H7 (cell line): ENCODE data around the gene GALNT18. TPM values are rescaled to one million over a fixed set of nuclear protein-coding genes. Genes with fewer than 3 reads are reported as not detected.

Experiments
- DNase-seq: peaks from one replicate; pipeline ENCODE4 v3.0.0; 2012
- H3K27me3 ChIP-seq: 2 replicates; pipeline ENCODE4 v1.6.0; 2011; ENCODE audit warnings: mild to moderate bottlenecking, low read length; ENCODE audit not compliant: control insufficient read depth, insufficient read depth
- H3K36me3 ChIP-seq: replicated peaks from 2 replicates; pipeline ENCODE4 v1.5.1; 2011; ENCODE audit warnings: low read length; ENCODE audit not compliant: control insufficient read depth, insufficient read depth
- H3K4me3 ChIP-seq: 2 replicates; pipeline ENCODE4 v1.5.1; 2011; ENCODE audit warnings: low read depth, mild to moderate bottlenecking, control low read depth, low read length, moderate library complexity; ENCODE audit not compliant: insufficient read depth
- total RNA-seq: library from RNA; depleted of rRNA; stranded (reverse); fragments of >200 nt; shearing (Covaris generic); gene quantifications from 2 replicates; pipeline ENCODE4 v1.2.3, GENCODE V29; 2014

Gene GALNT18
- total RNA-seq, 1 experiment from 2014 or later = 1.9 TPM

- no peaks in the 10 kb centered on the region for H3K36me3 ChIP-seq
- no peak overlapping the region for H3K4me3 ChIP-seq
- no peaks in the 10 kb centered on the region for H3K27me3 ChIP-seq
- no peak for DNase-seq
Observed at GRCh38 chr11:11268119-11268518, 353.7 kb downstream of the GALNT18 start.

- Histone ChIP-seq H3K27me3 (no peaks in the 10 kb centered on the region), H3K4me3 (no peak overlapping the region), H3K36me3 (no peaks in the 10 kb centered on the region)
- no peak for DNase-seq
Observed at GRCh38 chr11:11267312-11267711, 354.5 kb downstream of the GALNT18 start.

DNA sequence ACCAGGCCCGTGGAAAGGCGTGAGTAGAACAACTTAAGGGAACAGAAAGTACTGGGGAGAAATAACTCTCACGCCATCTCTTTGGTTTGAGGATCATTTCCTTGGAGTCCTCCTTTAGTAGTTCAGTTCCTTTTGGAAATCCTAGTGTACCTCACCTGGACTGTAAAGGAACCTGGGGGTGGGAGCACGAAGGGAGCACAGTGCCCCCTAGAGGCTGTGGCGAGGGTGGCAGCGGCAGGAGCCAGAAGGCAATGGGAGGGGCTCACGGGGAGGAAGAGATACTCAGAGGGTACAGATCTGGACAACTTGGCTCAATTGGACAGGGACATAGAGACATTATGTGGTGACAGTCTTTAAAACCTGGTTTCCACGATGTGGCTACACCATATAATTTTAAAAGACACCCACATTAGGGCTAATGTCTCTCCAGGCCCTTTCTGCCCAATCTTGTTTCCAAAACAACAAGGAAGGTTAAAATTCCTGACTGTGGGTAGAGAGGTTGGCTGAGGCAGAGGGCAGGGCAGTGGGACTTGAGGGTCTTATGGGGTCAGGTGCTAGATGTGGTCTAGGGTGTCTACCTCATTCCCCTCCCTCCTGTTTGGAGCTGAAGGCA lies 355.7 kb downstream of the GALNT18 start:
- Histone ChIP-seq H3K36me3 (no peaks in the 10 kb centered on the region), H3K4me3 (no peak overlapping the region), H3K27me3 (no peaks in the 10 kb centered on the region)
- DNase-seq = peak; percentile 94

DNA sequence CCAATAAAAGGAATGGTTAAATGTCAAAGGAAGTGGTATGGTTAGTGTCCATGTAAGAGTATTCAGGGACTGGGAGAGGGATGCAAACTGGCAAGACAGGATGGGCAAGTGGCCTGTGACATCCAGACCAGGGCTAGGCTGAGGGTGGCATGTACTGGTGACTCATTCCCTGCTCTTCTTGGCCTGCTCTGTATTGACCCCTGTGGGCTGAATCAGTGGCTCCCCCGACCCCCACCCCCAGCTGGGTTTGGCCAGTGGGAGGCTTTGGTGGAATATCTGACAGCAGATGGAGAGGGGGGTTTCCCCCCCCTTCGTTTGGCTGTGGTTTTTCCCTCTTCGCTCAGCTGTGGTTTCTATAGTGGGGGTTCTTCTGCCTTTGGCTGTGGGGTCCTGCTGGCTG lies 356.5 kb downstream of the GALNT18 start:
- H3K4me3 ChIP-seq = no peak overlapping the region

DNA sequence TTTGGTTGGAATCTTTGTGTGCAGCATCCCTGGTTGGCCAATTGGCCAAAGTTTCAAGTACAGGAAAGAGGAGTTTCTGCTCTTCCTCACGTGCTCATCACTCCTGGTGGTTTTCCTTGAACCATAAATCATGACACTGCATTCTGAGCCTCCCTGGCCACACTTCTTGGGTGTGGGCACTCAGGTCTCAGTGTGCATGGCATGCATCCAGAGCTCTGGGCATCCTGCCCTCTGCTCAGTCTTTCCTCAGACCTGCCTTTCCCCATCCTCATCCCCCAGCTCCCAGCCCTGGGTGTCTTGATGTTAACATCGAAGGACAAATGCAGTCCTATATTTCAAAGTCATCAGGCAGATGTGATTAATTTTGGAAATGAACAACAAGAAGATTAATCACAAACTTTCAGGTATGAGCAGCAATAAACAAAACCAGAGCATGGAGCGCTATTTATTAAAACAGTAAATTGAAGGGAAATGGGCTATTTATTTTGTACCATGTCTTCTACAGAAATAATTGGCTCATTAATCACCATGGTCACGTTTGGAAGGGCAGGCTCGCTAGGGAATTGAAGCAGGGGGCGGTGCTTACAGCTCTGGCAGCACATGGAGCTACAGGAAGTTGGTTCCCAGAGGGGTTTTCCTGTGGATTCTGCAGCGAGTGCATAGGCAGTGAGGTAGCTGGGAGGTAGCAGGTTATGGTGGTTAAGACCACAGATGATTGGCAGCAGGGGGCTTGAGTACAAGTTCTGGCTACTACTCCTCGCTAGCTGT lies 358.4 kb downstream of the GALNT18 start:
- no peaks in the 10 kb centered on the region for H3K36me3 ChIP-seq
- no peak for DNase-seq
- H3K27me3 ChIP-seq = no peaks in the 10 kb centered on the region
- H3K4me3 ChIP-seq = no peak overlapping the region

More for the DNA sequence above, 356.5 kb downstream of the GALNT18 start:
- no peaks in the 10 kb centered on the region for H3K36me3 ChIP-seq
- no peak for DNase-seq
- H3K27me3 ChIP-seq = no peaks in the 10 kb centered on the region

DNA sequence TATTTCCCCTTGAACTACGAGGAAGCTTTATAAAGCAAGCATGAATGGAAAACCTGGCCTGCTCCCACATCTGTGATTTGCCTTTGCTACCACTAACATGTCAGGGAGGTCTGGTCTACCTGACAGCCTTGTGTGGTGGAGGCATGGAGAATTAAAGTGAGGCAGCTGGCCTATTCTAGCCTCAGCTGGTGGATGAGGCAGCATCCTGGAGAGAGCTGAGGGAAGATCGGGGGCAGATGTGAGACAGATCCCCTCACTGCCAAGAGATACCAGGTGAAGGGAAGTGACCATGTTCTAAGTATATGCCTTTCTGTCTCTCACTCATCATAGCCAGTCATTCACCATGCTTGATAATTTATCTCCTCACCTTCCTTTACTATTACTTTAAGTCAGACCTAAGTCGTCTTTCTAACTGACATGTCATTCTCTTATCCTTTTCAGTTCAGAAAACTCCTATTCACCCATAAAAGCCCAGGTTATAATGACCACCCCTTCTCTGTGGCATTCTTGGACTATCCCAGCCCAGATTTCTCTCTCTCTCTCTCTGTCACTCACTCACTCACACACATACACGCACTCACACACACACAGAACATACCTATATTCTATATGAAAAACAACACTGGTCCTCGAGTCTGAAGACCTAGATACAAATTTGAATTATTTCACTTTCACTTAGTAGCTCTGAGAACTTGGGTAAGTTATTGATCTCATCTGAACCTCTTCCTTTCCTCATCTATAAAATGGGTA lies 359.5 kb downstream of the GALNT18 start:
- Histone ChIP-seq H3K27me3 (no peaks in the 10 kb centered on the region), H3K36me3 (no peaks in the 10 kb centered on the region), H3K4me3 (no peak overlapping the region)
- no peak for DNase-seq

DNA sequence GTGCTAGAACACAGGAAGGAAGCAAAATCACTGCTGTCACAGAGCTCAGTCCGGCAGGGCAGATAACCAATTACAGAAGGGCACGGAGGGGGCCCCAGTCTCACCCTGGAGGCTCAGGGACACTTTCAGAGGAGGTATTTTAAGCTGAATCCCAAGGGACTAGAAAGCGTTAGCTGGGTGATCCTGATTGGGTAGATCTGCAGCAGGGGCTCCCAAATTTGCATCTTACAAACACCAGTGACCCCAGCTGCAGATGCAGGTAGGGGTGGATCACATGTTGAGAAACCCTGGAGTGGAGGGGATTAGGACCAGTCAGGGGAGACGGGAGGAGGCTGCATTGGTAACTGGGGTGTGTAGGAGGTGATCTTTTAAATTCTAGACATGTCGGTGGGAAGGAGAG lies 360.2 kb downstream of the GALNT18 start:
- no peak overlapping the region for H3K4me3 ChIP-seq
- no peaks in the 10 kb centered on the region for H3K27me3 ChIP-seq
- no peaks in the 10 kb centered on the region for H3K36me3 ChIP-seq
- no peak for DNase-seq

DNA sequence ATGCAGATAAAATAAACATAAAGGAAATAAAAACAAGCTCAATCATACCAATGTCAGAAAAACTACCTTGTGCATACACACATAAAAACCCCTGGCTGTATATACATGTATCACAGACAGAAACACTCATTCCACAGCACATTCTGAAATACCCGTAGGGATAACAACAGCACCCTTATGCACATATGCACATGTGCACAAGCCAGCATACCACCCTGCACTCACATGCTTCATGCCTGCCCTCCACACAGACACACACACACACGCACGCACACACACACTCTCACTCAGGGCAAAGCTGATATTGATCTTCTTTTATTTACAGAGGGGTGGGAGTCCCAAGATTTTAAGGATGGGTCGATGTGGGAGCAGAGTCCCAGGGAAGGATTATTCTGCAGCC lies 360.9 kb downstream of the GALNT18 start:
- H3K27me3 ChIP-seq = no peaks in the 10 kb centered on the region
- no peak overlapping the region for H3K4me3 ChIP-seq
- no peak for DNase-seq
- H3K36me3 ChIP-seq = no peaks in the 10 kb centered on the region

DNA sequence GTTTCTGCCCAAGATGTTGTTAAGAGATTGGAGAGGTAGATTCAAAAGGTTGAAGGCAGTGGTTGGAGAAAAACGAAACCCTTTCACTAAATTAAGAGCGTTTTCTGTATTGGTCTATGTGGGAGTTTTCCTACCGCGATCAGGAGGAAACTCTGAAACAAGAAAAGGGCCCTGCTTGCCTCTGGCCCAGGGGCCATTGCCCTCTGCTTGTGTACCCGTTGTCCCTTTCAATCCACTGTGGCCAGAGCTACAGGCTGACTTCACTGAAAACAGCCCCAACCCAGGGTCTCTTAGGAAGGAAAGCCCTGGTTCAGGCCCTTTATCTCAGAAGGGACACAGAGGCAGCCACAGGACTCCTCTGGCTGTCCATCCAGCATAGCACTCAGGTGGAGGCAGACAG lies 367.8 kb downstream of the GALNT18 start:
- no peaks in the 10 kb centered on the region for H3K36me3 ChIP-seq
- DNase-seq = no peak
- no peak overlapping the region for H3K4me3 ChIP-seq
- no peaks in the 10 kb centered on the region for H3K27me3 ChIP-seq

GRCh38 chr11:11253497-11253896 lies 368.3 kb downstream of the GALNT18 start:
- no peak for DNase-seq
- no peaks in the 10 kb centered on the region for H3K27me3 ChIP-seq
- H3K4me3 ChIP-seq = no peak overlapping the region
- no peaks in the 10 kb centered on the region for H3K36me3 ChIP-seq

GRCh38 chr11:11252403-11252802 lies 369.4 kb downstream of the GALNT18 start:
- no peak for DNase-seq
- no peaks in the 10 kb centered on the region for H3K36me3 ChIP-seq
- no peaks in the 10 kb centered on the region for H3K27me3 ChIP-seq
- H3K4me3 ChIP-seq = no peak overlapping the region

GRCh38 chr11:11251394-11251970 lies 370.3 kb downstream of the GALNT18 start:
- H3K27me3 ChIP-seq = no peaks in the 10 kb centered on the region
- no peaks in the 10 kb centered on the region for H3K36me3 ChIP-seq
- H3K4me3 ChIP-seq = no peak overlapping the region
- no peak for DNase-seq

DNA sequence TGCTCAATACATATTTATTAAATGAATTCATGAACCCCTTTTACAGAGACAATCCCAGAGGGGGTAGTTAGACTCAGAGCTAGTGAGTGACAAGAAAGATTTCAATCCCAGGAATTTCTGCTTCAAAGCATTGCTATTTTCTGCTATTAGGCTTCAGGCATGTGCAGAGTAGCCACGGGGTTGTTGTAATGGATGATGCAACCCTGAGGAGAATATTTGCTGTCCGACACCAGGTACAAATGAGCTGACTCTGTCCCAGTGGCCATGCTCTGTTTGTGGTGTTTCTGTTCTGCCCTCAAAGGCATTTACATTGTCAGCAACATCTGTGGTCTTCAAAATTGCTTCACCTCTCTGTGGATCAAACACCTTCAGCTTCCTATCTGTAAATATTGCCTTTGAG lies 371.3 kb downstream of the GALNT18 start:
- no peak for DNase-seq
- H3K36me3 ChIP-seq = no peaks in the 10 kb centered on the region
- no peak overlapping the region for H3K4me3 ChIP-seq
- H3K27me3 ChIP-seq = no peaks in the 10 kb centered on the region

GRCh38 chr11:11247576-11247975 lies 374.2 kb downstream of the GALNT18 start:
- H3K4me3 ChIP-seq = no peak overlapping the region
- no peaks in the 10 kb centered on the region for H3K36me3 ChIP-seq
- no peak for DNase-seq
- H3K27me3 ChIP-seq = no peaks in the 10 kb centered on the region

DNA sequence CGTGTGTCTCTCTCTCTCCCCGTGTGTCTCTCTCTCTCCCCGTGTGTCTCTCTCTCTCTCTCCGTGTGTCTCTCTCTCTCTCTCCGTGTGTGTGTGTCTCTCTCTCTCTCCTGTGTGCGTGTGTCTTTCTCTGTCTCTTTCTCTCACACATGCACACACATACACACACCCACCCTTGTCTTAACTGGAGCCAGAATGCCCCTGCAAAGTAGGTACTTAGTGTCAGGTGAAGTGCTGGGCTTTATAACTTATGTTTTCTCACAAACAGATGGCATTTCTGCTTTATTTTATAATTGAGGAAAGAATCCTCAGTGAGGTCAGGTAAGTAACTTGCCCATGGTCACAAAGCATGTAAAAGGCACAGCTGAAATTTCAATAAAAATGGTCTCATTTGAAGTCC lies 374.7 kb downstream of the GALNT18 start:
- Histone ChIP-seq H3K27me3 (no peaks in the 10 kb centered on the region), H3K36me3 (no peaks in the 10 kb centered on the region), H3K4me3 (no peak overlapping the region)
- DNase-seq = no peak
